Right hindlimb (tissue), 1 donor: ENCODE measurements around the gene FGD5.

Experiments
- DNase-seq: peaks from one replicate; pipeline ENCODE4 v3.0.0-alpha.2; 2018

FGD5 gene

DNA sequence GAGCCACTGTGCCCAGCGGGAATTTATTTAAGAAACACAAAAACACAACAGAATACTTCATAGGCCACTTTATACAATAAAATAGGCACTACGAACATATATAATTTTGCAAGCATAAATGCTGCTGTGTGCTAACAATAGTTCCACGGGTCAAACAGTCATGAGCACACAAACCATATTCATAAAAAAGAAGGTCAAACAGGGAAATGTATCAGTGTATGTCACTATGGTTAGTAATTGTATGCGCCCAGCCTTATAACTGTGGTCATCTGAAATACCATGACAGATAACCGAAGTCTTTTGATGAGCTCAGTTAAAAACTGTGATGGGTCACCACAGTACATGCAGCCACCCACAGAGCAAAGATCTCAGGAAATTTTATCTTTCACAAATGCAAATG, 90.5 kb downstream of the FGD5 start:
- DNase-seq: no peak

DNA sequence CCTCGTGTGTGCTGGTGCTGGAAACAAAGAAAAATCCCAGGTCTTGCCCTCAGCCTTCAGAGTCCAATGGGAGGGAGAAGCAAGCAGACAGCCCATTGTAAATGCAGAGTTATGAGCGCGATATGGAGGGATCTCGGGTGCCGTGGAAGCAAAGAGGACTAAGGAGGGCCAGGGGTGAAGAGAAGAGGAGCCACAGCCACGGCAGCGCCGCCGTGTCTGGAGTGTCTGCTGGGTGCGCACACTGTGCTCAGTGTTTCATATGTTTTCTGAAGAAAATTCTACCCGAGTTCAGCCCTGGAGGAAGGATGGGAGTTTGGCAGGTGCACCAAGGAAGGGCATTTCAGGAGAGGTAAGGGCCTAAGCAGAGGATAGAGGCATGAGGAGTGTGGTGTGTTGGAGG, 92.9 kb downstream of the FGD5 start:
- no peak for DNase-seq

DNA sequence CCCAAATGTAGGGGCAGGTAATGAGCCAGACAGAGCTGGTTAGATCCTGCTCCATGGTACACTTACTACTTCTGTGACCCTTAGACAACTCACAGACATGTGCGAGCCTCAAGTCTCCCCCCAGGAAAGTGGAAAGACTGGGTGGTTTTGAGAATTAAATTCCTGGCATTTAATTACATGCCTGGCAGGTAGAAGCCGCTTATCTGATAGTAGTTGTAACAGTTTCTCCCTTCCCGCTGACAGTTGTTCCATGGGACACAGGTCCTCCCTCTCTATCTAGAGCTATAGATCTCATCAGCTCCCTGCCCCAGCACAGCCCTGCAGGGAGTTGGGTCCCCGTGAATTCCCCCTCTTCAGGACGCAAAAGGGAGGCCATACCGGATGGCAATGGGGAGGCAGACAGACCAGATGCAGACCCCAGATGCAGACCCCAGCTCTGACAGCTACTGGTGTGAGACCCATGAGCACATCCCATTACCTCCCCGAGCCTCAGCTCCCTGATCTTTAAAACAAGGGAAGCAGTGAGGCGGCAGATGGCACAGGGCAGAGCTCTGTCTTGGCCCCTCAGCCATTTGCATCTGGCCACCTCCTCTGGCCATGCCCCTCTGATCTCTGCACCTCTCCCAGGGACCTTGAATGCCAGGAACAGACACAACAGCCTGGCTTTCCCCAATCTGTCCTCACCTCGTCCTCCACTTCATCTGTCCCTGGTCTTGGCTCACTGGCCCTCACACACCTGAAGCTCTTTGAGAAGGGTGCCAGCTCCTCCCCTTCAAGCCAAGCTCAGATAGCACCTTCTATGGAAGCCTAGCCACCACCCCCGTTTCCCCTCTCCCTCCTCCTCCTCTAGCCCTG, 94.5 kb downstream of the FGD5 start:
- no peak for DNase-seq

DNA sequence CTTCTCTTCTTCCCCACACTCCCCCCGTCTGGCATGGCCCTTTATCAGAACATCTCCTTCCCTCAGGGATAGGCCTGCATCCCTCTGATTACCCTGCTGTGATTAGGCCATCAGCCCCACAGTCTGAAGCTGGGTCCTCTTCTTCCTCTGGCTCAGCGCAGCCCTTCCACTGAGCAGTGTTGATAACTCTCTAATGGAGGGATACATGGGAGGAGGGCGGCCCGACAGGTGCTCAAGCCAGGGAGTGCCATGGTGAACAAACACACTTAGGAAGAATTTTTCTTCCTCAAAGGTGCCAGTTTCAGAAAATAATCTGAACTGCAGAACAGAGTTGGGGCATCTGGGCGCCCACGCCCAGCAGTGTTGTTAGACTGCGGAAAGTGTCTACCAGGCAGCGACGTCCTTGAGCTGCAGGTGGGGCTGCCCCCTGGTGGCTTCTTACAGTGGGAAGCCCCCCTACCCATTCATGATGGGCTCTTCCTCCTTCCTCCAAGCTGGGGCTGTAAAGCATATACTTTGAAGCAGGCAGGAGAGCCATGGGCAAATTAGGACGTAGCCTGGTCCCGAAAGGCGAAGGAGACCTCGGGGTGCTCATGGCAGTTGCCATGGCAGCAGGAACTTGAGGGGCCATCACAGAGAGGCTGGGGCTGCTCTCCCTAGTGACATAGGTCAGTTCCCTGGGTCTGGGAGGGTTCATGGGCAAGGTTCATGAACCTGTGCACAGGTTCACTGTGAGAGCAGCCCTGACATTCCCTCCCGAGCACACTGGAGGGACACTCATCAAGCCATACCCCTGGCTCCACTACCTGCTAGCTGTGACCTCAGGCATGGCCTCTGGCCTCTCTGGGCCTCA, 95.4 kb downstream of the FGD5 start:
- no peak for DNase-seq

DNA sequence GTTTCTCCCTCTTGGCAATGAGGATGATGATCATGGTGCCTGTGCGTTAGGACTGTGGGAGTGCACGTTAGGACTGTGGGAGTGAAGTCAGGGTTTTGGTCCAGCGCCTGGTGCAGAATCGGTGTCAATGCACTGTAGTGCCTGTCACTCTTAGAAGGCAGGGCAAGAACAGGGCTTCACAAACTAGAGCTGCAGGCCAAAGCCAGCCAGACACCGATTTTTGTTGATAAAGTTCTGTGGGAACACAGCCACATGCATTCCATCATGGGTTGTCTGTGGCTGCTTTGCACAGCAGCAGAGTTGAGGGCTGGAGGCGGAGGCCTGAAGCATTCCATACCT, 96.0 kb downstream of the FGD5 start:
- DNase-seq: no peak

DNA sequence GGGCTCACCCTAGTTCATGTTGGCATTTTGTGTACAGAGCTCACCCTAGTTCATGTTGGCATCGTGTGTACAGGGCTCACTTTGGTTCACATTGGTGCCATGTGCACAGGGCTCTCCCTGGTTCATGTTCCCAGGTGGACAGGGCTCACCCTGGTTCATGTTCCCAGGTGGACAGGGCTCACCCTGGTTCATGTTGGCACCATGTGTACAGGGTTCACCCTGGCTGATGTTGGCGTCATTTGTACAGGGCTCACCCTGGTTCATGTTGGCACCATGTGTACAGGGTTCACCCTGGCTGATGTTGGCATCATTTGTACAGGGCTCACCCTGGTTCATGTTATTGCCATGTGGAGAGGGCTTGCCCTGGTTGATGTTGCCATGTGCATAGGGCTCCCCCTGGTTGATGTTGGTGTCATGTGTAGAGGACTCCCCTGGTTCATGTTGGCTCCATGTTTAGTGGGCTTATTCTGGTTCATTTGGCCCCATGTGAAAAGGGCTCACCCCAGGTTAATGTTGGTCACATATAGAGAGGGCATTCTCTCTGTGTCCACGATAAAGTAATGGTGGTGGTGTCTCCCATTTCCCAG, 97.0 kb downstream of the FGD5 start:
- no peak for DNase-seq

DNA sequence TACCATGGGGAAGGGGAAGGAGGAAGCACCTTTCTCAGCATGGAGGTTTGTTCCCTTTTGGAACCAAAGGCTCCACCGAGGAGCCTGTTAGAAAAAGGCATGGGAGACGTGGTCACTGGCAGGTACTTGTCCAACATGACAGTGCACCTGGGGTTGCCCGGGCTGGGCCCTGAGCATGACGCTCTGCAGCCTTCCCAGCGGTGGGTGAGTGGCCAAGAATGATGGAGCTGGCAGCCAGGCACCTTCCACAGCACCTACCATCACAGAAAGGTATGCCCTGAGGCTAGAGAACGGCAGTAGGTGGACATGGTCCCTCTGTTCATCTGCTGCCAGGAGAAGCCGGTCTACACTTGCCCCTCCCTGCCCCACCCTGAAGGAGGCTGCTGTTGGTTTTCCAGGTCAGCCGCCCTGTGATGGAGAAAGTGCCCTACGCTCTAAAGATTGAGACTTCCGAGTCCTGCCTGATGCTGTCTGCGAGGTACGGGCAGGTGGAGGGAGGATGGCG, 99.6 kb downstream of the FGD5 start:
- no peak for DNase-seq

GRCh38 chr3:14920536-14920935, 101.8 kb downstream of the FGD5 start:
- no peak for DNase-seq

DNA sequence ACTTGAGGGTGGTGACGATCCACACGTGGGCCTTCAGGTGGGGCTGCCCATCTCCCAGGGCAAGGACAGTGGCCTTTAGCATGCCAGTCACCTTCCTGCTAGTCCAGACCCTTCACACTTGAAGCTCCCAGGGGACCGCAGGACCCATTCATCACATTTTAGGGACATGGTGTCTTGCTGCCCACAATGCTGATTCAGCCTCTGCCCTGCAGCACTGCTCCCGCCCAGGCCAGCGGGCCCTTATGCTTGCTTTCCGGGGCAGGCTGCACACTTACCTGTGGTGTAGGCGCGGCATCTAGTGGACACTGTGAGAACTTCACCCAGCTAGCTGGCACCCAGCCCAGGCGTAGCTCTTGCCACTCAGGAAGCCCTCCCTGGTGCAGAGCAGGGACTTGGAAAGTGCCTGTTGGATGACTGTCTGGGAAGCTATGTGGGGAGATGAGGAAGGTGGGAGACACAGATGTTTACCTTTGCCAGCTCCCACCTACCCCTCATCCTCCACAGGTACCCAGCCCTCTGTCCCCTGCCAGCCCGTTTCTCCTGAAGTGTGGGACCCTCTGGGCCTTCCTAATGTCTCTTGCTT, 102.4 kb downstream of the FGD5 start:
- DNase-seq: peak; percentile 91

DNA sequence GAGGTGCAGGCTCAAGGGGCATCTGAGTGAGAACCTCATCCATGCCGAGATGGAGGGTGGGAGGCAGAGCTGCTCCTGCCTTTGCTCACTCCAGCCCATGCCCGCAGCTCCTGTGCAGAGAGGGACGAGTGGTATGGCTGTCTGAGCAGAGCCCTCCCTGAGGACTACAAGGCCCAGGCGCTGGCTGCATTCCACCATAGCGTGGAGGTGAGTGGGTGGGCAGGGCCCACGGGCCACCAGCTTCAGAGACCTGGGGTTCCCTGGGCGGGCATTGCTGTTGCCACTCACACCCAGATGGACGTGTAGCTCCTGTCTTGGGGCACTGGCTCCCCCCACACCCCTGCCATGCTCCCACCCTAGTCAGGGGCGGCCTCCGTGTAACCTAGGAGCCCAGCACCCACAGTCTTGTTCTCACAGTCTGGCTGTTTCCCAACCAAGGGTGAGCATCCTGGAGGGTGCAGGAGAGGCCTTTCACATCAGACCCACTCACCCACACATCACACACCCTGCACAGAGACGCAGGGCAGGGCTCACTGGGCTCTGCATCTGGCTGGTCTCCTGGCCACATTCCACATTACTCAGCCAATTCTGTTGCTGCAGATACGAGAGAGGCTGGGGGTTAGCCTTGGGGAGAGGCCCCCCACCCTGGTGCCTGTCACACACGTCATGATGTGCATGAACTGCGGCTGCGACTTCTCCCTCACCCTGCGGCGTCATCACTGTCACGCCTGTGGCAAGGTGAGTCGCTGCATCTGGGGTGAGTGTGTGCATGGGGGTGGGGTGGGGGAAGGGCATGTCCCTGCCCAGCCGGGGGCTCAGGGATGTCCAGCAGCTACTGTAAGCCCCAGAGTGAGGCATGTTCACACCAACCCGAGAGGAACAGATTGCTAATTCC, 103.3 kb downstream of the FGD5 start:
- DNase-seq: no peak

DNA sequence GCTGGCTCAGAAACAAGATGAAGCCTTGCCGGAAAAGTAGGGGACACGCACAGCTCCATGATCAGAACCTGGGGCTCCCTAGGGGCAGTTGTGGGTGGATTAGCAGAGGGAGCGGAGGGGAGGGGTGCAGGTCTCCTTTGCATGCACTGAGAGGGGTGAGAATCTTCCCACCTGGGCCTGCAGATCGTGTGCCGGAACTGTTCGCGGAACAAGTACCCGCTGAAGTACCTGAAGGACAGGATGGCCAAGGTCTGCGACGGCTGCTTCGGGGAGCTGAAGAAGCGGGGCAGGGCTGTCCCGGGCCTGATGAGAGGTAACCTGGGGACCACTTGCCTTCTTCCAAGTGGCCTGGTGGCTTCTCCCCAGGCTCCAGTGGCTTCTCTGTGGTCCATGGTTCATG, 104.1 kb downstream of the FGD5 start:
- DNase-seq: no peak

GRCh38 chr3:14923476-14923875, 104.7 kb downstream of the FGD5 start:
- DNase-seq: no peak

GRCh38 chr3:14925729-14926591, 107.2 kb downstream of the FGD5 start:
- no peak for DNase-seq

DNA sequence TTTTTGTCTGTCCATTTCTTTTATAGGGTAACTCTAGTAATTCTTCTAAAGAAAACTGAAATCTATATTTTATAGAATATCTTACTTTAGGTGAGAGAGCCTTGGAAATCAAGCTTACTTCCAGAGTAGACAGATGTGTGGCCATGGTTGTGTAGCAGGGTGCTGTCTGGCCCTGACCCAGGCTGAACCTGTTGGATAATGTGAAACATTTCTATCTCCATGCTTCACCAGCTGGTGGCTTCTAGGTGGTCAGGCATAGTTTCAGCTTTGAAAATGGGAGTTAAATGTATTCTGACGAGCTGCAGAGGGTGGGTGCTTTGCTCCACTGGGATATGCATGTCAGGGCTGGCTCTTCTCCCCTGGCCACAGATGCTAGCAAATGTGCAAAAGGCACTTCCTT, 107.8 kb downstream of the FGD5 start:
- DNase-seq: no peak

DNA sequence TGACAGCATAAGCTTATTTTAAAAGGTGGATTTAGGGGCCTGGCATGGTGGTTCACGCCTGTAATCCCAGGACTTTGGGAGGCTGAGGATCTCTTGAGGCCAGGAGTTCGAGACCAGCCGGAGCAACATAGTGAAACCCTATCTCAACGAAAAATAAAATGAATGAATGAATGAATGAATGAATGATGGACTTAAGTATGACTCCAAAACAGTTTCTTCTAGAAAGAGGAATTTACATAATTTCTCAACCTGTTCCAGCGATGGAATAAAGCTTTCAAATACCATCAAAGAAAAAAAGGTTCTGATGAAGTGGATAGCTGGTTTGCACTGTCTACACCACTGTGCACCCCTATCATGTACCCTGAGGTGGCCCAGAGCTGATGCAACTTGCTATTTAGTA, 108.5 kb downstream of the FGD5 start:
- no peak for DNase-seq

DNA sequence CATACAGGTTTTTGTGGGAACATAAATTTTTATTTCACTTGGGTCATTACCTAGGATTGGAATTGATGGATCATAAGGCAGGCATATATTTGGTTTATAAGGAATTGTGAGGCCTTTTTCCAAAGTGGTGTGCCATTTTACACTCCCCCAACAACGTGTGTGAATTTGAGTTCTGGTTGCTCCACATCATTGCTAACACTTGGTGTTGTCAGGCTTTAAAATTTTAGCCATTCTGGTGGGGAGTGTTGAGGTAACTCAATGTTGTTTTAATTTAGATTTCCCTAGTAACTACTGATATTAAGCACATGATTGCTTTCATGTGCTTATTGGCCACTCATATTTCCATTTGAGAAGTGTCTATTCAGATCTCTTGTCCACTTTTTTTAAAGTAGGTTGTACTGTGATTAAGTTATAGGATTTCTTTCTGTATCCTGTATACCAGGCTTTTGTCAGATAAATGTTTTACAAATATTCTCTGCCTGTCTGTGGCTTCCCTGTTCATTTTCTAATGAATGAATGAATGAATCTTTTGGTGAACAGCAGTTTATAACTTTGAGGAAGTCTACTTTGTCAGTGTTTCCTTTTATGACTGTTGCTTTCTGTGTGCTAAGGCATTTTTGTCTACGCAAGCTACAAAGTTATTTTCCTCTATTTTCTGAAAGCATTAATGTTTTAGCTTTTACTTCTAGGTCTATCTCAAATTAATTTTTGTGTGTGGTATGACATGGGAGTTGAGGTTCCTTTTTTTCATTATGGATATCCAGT, 110.7 kb downstream of the FGD5 start:
- DNase-seq: no peak

GRCh38 chr3:14933820-14934425, 115.2 kb downstream of the FGD5 start:
- DNase-seq: no peak

GRCh38 chr3:14935592-14936345, 117.0 kb downstream of the FGD5 start:
- DNase-seq: no peak

- DNase-seq: no peak
These were observed 120.2 kb downstream of the FGD5 start for GRCh38 chr3:14938954-14939353.
